Osteoblast (primary cell): ENCODE results near the gene TPSD1. TPM values are rescaled to one million over a fixed set of nuclear protein-coding genes. Genes with fewer than 3 reads are reported as not detected.

Source experiments
- DNase-seq: peaks from one replicate; pipeline ENCODE4 v3.0.0; 2011; ENCODE audit warnings: low spot score, mixed read lengths; ENCODE audit not compliant: insufficient read length; ENCODE audit errors: missing footprints
- H2AFZ ChIP-seq: 2 replicates; pipeline ENCODE4 v1.6.0; 2011; ENCODE audit warnings: mild to moderate bottlenecking, low read length
- H3K27ac ChIP-seq: 2 replicates; pipeline ENCODE4 v1.5.1; 2011; ENCODE audit warnings: mild to moderate bottlenecking, low read depth, low read length, moderate library complexity
- H3K27me3 ChIP-seq: 2 replicates; pipeline ENCODE4 v1.6.0; 2012; ENCODE audit warnings: mild to moderate bottlenecking, control low read depth, inconsistent platforms, low read length, moderate library complexity; ENCODE audit not compliant: insufficient read depth
- H3K36me3 ChIP-seq: 2 replicates; pipeline ENCODE4 v1.5.1; 2011; ENCODE audit warnings: mild to moderate bottlenecking, low read length, control low read depth, moderate library complexity; ENCODE audit not compliant: insufficient read depth
- H3K4me1 ChIP-seq: 2 replicates; pipeline ENCODE4 v1.5.1; 2011; ENCODE audit warnings: mild to moderate bottlenecking, low read length, control low read depth, moderate library complexity; ENCODE audit not compliant: insufficient read depth
- H3K4me2 ChIP-seq: 2 replicates; pipeline ENCODE4 v1.6.0; 2011; ENCODE audit warnings: mild to moderate bottlenecking, low read length; ENCODE audit not compliant: insufficient read depth
- H3K4me3 ChIP-seq: fragments of 200-600 bp; sonication (generic); 3 replicates; pipeline ENCODE4 v1.5.1; 2012; ENCODE audit warnings: mild to moderate bottlenecking, low read length, inconsistent platforms; ENCODE audit not compliant: insufficient read depth
- H3K79me2 ChIP-seq: 2 replicates; pipeline ENCODE4 v1.6.0; 2012; ENCODE audit warnings: mild to moderate bottlenecking, low read length, control low read depth, inconsistent platforms; ENCODE audit not compliant: insufficient read depth
- H3K9me3 ChIP-seq: 2 replicates; pipeline ENCODE4 v1.5.1; 2011; ENCODE audit warnings: low read depth, low read length, control low read depth
- H4K20me1 ChIP-seq: 2 replicates; pipeline ENCODE4 v1.6.0; 2012; ENCODE audit warnings: mild to moderate bottlenecking, low read length, control low read depth; ENCODE audit not compliant: insufficient read depth
- total RNA-seq: library from RNA; depleted of rRNA; stranded (reverse); fragments of >200 nt; gene quantifications from 2 replicates; pipeline ENCODE4 v1.2.3, GENCODE V29; 2012
- TF ChIP-seq, protein P1 (sequence below): IDR thresholded peaks from 2 replicates; pipeline ENCODE4 v1.5.1; 2011; ENCODE audit warnings: mild to moderate bottlenecking, low read depth, low read length, moderate library complexity; ENCODE audit errors: extremely low read depth

Gene TPSD1
- total RNA-seq, 1 donor, result not detected

DNA sequence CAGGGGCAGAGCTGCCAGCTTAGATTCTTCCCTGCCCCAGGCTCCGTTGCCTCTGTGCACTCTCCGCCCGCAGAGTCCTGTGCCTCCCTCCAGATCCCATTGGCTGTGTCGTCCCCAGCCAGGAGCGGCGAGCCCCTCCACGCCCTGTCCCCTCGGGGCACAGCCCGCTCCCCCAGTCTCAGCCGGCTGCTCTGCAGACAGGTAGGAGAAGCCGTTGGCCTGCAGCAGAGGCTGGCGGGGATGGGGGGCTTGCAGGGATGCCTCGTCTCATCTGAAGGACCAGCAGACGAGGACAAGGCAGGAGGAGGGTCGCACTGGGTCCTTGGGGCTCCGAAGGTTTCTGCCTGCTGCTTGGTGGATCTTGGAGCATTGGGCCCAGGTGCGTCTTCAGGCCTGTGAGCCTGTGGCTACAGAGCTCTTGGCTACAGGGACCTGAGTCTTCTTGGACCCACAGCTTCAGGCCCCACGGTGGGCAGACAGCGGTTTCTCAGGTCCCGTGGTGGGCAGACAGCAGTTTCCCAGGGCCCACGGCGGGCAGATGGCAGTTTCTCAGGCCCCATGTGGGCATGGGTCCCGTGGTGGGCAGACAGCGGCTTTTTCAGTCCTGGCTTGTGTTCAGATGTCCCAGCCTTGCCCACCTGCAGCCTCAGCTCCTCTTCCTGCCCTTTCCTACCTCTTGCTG is 36.8 kb upstream of the TPSD1 start:
- H4K20me1 ChIP-seq, result no peaks in the 10 kb centered on the region
- TF ChIP-seq, protein P1, sequence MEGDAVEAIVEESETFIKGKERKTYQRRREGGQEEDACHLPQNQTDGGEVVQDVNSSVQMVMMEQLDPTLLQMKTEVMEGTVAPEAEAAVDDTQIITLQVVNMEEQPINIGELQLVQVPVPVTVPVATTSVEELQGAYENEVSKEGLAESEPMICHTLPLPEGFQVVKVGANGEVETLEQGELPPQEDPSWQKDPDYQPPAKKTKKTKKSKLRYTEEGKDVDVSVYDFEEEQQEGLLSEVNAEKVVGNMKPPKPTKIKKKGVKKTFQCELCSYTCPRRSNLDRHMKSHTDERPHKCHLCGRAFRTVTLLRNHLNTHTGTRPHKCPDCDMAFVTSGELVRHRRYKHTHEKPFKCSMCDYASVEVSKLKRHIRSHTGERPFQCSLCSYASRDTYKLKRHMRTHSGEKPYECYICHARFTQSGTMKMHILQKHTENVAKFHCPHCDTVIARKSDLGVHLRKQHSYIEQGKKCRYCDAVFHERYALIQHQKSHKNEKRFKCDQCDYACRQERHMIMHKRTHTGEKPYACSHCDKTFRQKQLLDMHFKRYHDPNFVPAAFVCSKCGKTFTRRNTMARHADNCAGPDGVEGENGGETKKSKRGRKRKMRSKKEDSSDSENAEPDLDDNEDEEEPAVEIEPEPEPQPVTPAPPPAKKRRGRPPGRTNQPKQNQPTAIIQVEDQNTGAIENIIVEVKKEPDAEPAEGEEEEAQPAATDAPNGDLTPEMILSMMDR, result no peak
- no peak overlapping the region for H3K4me2 ChIP-seq
- H3K9me3 ChIP-seq, result no peaks in the 10 kb centered on the region
- H3K36me3 ChIP-seq, result no peaks in the 10 kb centered on the region
- H3K4me3 ChIP-seq, result no peak overlapping the region
- H3K4me1 ChIP-seq, result no peaks in the 10 kb centered on the region
- H3K79me2 ChIP-seq, result no peaks in the 10 kb centered on the region
- H2AFZ ChIP-seq, result no peak overlapping the region
- no peak overlapping the region for H3K27ac ChIP-seq
- DNase-seq, result no peak
- H3K27me3 ChIP-seq, result no peaks in the 10 kb centered on the region

DNA sequence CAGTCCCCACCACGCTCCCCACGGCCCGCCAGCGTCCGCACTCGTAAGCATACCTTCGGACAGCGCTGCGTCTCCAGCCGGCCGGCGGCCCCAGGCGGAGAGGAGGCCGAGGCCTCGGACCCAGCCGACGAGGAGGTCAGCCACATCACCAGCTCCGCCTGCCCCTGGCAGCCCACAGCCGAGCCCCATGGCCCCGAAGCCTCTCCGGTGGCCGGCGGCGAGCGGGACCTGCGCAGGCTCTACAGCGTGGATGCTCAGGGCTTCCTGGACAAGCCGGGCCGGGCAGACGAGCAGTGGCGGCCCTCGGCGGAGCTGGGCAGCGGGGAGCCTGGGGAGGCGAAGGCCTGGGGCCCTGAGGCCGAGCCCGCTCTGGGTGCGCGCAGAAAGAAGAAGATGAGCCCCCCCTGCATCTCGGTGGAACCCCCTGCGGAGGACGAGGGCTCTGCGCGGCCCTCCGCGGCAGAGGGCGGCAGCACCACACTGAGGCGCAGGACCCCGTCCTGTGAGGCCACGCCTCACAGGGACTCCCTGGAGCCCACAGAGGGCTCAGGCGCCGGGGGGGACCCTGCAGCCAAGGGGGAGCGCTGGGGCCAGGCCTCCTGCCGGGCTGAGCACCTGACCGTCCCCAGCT is 35.7 kb upstream of the TPSD1 start:
- Histone ChIP-seq H2AFZ (no peak overlapping the region), H3K4me1 (no peaks in the 10 kb centered on the region), H3K27me3 (no peaks in the 10 kb centered on the region), H4K20me1 (no peaks in the 10 kb centered on the region), H3K4me2 (no peak overlapping the region), H3K27ac (no peak overlapping the region), H3K9me3 (no peaks in the 10 kb centered on the region), H3K79me2 (no peaks in the 10 kb centered on the region), H3K36me3 (no peaks in the 10 kb centered on the region), H3K4me3 (no peak overlapping the region)
- TF ChIP-seq, protein P1, result no peak
- DNase-seq, result no peak

DNA sequence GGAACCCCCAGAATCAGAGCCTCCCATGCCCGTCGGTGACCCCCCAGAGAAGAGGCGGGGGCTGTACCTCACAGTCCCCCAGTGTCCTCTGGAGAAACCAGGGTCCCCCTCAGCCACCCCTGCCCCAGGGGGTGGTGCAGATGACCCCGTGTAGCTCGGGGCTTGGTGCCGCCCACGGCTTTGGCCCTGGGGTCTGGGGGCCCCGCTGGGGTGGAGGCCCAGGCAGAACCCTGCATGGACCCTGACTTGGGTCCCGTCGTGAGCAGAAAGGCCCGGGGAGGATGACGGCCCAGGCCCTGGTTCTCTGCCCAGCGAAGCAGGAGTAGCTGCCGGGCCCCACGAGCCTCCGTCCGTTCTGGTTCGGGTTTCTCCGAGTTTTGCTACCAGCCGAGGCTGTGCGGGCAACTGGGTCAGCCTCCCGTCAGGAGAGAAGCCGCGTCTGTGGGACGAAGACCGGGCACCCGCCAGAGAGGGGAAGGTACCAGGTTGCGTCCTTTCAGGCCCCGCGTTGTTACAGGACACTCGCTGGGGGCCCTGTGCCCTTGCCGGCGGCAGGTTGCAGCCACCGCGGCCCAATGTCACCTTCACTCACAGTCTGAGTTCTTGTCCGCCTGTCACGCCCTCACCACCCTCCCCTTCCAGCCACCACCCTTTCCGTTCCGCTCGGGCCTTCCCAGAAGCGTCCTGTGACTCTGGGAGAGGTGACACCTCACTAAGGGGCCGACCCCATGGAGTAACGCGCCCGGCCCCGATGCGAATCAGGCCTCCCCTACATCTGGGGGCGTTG is 34.8 kb upstream of the TPSD1 start:
- Histone ChIP-seq H4K20me1 (no peaks in the 10 kb centered on the region), H3K4me3 (no peak overlapping the region), H3K4me1 (no peaks in the 10 kb centered on the region), H3K27me3 (no peaks in the 10 kb centered on the region), H2AFZ (no peak overlapping the region), H3K27ac (no peak overlapping the region), H3K36me3 (no peaks in the 10 kb centered on the region), H3K79me2 (no peaks in the 10 kb centered on the region), H3K4me2 (no peak overlapping the region), H3K9me3 (no peaks in the 10 kb centered on the region)
- TF ChIP-seq, protein P1, result no peak
- no peak for DNase-seq
